COR-L47 (cell line): ENCODE results near the gene NECTIN2.
"Not testable (repeated sequence)": the region's sequence is repeated elsewhere in the genome, so short reads cannot be mapped to it uniquely, and the experiment has no call there.

Experiments used
- DNase-seq: peaks from one replicate; lab custom pipeline; 2025; lab: John Stamatoyannopoulos, UW

Gene NECTIN2

GRCh38 chr19:44817725-44818465 lies 28.2 kb upstream of the NECTIN2 start:
- DNase-seq: no peak

DNA sequence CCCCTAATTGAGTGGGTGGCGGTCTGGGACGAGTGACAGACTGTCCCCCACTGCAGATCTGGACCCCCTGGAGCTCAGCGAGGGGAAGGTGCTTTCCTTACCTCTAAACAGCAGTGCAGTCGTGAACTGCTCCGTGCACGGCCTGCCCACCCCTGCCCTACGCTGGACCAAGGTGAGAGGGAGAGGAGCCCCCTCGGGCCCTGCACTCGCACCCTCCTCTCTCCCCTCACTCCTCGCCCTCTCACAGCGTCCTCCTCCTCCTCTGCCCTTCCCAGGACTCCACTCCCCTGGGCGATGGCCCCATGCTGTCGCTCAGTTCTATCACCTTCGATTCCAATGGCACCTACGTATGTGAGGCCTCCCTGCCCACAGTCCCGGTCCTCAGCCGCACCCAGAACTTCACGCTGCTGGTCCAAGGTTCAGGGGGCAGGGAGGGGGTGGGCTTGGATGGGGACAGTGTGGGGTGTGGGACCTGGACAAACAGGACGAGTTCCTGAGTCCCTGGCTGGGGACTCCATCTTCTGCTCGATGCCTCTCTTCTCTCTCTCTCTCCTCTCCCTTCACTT lies 27.5 kb upstream of the NECTIN2 start:
- DNase-seq: no peak

- DNase-seq: no peak
Measured at GRCh38 chr19:44819246-44819832, 26.8 kb upstream of the NECTIN2 start.

DNA sequence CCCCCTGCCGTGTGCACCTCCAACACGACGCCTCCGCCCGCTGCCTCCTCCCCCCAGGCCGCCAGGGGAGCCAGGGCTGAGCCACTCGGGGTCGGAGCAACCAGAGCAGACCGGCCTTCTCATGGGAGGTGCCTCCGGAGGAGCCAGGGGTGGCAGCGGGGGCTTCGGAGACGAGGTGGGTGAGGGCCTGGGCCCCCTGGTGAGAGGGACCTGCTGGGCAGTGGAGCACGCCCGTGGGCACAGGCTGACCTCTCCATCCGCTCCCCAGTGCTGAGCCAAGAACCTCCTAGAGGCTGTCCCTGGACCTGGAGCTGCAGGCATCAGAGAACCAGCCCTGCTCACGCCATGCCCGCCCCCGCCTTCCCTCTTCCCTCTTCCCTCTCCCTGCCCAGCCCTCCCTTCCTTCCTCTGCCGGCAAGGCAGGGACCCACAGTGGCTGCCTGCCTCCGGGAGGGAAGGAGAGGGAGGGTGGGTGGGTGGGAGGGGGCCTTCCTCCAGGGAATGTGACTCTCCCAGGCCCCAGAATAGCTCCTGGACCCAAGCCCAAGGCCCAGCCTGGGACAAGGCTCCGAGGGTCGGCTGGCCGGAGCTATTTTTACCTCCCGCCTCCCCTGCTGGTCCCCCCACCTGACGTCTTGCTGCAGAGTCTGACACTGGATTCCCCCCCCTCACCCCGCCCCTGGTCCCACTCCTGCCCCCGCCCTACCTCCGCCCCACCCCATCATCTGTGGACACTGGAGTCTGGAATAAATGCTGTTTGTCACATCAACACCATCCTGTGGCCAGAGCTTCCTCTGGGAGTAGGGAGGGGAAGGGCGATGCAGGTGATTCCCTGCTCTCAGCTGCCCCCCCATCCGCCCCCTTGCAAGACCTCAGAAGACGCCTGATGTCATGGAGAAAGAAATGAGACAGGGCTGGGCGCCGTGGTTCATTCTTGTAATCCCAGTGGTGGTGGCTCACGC lies 25.2 kb upstream of the NECTIN2 start:
- DNase-seq: no peak

DNA sequence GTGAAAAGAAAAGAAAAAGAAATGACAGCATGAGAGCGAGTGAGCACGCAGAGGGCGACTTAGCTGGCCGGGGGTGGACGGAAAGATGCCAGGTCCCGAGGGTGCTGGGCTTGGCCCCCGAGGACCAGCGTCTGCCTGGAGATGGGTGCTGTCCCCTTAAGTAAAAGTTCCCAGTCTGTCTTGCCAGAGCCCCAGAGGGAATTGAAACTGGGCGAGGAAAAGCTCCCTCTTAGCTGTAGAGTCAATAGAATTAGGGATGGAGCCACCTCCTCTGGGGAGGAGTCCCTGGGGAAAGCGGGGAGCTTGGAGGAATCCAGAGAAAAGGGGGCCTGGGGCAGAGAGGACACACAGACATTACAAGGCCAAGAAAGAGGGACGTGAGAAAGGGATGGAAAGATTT lies 23.9 kb upstream of the NECTIN2 start:
- no peak for DNase-seq

DNA sequence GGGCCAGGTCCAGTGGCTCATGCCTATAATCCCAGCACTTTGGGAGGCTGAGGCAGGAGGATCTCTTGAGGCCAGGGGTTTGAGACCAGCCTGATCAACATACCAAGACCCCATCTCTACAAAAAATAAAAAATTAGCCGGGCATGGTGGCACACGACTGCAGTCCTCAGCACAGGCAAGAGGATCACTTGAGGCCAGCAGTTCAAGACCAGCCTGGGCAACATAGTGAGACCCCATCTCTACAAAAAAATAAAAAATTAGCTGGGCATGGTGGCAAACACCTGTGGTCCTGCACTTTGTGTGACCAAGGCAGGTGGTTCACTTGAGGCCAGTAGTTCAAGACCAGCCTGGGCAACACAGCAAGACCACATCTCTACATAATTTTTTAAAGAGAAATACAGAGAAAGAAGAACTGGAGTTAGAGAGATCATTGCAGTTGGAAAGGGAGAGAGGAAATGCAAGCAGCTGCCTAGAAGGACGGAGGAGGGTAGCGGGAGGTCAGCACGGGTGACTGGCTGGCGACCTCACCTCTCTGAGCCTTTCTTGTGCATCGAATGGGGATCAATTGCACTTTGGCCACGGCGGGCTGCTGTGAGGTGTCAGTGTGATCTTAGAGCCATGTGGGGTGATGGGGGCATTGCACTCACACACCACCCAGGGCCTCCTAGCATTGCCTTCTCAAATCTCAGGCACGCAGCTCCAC lies 23.3 kb upstream of the NECTIN2 start:
- no peak for DNase-seq

DNA sequence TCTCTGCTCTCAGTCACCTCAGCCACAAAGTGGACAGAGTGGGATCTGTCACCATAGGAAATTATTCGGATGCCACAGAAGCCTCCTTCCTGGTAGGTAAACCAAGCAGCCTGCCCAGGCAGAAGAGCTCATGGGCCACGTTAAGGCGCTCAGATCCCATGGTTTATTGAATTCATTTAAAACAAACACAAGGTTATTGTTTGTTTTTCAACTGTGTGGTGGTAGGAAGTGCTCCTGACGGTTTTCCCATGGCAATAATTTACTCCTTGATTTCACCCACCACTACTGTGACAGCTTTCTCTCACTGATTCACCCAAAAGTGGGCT lies 22.8 kb upstream of the NECTIN2 start:
- no peak for DNase-seq

DNA sequence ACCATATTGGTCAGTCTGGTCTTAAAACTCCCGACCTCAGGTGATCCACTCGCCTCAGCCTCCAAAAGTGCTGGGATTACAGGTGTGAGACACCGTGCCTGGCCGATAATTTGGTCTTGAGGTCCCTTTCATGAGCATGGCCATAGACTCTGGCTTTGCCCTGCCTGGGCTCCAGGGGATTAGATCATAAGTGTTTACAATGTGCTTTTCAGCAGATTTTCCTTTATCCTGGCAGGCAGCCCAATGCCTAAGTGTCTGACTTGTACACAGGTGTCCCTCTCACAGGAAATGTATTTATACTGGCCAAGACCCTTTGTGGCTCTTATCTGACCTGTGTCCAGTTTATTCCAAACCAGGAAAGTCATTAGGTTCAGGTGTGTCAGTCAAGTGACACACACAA lies 21.3 kb upstream of the NECTIN2 start:
- DNase-seq: peak; percentile 24

GRCh38 chr19:44832875-44833274 lies 13.2 kb upstream of the NECTIN2 start:
- not testable (repeated sequence) for DNase-seq

- not testable (repeated sequence) for DNase-seq
Measured at GRCh38 chr19:44834399-44834798, 11.7 kb upstream of the NECTIN2 start.

- DNase-seq: no peak
Measured at GRCh38 chr19:44839276-44839675, 6.8 kb upstream of the NECTIN2 start.

GRCh38 chr19:44840811-44841210 lies 5.3 kb upstream of the NECTIN2 start:
- DNase-seq: no peak

DNA sequence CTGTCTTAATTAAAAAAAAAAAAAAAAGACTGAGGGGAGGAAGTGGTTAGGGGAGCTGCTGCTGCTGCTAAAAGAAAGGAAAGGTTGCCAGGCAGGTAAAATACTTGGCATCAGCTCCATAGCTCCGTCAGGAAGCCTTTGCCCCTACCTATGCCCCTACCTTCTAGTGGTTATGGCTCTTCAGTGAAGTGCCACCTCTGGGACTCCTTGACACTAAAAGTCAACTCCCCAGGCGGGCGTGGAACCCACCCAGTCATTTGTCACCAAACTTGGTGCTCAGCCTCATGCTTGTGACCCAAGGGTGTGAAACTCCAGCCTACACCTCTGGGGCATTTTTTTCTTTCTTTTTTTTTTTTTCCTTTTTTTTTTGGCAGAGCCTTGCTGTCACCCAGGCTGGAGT lies 4.9 kb upstream of the NECTIN2 start:
- DNase-seq: no peak

DNA sequence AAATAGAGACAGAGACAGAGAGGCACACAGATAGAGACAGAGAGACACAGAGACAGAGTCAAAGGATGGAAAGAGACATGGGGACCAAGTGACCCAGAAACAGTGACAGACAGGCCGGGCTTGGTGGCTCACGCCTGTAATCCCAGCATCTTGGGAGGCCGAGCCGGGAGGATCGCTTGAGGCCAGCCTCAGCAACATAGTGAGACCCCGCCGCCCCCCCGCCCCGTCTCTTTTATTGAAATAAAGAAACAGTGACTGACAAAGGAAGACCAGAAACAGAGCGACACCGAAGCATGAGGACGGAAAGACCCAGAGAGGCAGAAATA lies 848 bp upstream of the NECTIN2 start:
- no peak for DNase-seq

- DNase-seq: peak; percentile 5
Measured at GRCh38 chr19:44846455-44847143, 502 bp downstream of the NECTIN2 start.

DNA sequence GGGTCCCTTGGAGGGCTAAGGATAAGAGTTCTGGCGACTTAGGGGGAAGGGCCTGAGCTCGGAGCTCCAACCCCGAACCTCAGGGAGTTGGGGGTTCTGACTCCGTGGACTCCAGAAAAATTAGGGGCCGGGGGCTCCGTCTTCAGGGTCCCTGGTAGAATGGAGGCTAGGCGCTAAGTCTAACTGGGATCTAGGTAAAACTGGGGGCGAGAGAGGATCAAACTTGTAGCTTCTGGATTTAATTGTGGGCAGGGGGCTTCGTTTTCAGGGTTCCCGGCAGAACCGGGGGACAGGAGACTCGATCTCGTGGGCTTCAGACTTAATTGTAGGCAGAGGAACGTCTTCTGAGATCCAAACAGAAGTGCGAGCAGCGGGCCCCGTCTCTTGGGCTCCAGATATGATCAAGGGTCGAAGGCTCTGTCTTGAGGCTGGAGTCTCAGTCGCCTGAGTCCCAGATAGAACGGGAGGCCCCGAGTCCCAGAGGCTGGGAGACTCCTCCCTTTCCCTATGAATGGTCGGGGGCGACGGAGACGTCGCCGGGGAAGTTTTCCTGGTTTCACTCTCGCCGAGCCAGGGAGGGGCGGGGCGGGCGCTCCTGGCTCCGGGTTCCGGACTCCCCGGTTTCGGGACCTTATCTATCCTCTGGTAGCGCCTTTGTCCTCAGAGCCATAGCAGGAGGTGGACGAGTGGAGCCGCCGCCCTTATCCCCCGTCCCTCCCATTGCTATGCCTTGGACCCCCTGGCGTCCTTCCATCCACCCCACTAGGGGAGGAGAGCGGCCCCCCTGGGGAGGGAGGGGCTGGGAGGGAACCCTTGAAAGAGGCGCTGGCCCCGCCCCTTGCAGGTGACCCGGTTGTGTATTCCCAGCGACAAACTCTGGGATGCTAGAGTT lies 1.3 kb downstream of the NECTIN2 start:
- DNase-seq: peak; percentile 41

DNA sequence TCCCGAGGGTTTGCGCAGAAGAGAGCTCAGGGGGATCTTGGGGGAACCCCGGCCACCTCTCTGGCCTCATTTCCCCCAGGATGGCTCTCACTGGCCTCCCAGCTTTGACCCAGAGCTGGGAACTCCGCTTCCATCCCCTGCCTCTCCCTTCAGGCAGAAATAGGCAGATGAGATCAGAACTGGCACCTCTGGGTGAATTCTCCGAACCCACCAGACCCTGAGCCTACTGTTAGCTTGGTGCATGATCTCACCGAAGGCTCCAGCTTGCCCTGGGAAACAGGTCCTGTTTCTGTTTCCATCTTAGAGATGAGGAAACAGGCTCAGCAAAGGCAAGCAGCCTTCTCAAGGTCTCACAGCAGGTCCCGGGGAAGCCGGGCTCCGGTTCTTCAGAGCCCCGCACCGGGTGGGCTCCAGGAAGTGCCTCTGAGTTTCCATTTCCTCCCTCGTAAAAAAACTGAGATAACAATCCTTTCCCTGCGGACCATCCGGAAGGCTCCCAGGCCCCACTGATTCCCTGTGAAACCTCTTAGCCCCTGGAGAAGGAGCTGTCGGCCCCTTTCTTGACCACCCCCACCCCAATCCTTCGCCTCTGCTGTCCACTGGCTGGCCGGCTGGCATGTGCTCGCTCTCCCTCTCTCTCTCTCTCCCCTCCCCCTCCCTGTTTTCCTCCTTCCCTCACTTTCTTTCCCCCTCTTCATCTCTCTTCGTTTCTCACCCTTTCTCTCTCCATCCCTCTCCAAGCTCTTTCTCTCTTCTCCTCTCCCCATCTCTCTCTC lies 2.1 kb downstream of the NECTIN2 start:
- no peak for DNase-seq

DNA sequence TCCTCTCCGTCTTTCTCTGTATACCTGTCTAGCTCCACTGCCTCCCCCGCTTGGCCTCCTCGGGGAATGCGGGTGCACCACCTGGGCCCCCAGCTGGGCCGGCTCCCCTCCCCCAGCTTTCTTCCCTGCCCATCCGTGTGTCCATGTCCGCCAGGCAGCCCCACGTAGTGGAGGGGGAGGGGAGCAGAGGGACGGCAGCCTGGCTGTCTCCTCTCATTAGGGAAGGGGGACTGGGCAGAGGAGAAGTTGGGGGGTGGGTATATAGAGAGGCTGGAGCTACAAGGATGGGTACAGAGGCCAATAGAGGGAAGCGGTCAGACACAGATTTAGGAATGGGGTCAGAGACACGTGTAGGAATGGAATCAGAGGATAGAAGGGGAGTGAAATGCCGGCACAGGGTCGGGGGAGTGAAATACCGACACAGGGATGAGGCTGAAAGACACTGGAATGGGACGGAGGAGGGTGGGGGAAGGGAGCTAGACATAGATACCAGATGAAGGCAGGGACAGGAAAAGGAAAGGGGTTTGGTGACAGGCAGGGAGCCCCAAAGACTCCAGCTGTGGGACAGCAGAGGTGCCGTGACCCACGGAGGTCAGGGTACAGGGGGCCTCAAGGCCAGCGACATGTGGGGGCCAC lies 2.8 kb downstream of the NECTIN2 start:
- DNase-seq: no peak

GRCh38 chr19:44850641-44851109 lies 4.6 kb downstream of the NECTIN2 start:
- peak; percentile 10 for DNase-seq
